HG03280 (cell line): ENCODE data around the gene KIRREL3.

Source experiments
- ATAC-seq: cut with Tn5 transposase; IDR thresholded peaks from one replicate; pipeline ENCODE4 v1.9.1; 2021; ENCODE audit warnings: mild to moderate bottlenecking, moderate library complexity; ENCODE audit not compliant: unreplicated experiment

The KIRREL3 gene

GRCh38 chr11:126878913-126879482 lies 121.6 kb downstream of the KIRREL3 start:
- ATAC-seq, result no peak

DNA sequence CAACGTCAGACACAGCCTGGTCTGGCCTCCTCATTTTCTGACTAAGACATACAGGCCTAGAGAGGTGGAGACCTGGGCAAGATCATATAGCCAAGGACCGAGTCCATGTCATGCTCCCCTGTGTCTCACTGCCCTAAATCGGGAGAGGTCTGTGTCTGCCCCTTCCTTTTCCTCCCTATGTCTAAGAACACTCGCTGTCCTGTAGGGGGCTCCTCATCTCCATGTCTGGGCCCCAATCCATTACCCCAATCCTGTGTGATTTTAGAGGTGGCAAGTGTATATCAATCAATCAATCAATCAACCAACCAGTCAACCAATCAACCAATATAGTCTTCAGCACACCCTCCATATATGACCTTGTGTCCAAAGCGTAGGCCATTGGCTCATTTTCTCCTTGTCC lies 125.7 kb downstream of the KIRREL3 start:
- ATAC-seq, result no peak

GRCh38 chr11:126874276-126874675 lies 126.3 kb downstream of the KIRREL3 start:
- ATAC-seq, result no peak

DNA sequence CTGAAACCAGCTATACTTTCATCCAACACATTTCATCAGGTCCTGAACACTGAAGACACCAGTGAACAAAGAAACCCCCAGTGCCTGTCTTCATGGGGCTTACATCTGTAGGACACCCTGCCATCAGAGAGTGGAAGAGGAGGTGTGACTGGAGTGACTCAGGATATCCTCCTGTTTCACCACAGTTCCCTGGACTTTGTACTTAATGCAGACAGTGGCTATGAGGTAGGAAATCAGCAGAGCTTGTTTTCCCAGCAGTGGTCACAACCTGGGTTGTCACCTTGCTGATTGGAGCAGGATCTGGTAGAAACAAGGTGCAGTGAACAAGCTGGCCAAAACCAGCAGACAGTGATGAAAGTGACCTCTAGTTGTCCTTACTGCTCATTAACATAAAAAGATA lies 128.8 kb downstream of the KIRREL3 start:
- no peak for ATAC-seq

DNA sequence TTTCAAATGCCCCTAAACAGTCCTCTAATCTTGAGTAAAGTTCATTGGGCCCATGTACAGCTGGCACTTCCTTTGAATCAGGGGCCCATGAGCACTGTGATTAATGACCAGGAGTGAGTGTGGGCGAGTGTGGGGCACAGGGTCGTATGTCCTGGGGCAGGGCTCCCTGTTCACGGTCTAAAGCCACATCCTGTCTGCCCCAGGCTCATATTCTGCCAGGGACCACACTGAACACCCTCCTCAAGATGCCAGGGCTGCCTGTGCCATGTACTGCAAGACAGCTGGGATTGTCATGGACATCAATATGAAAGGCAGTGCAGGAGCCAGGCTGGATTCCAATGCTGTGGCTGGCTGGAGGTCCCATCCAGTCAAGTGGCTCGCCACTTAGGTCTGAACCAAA lies 130.5 kb downstream of the KIRREL3 start:
- ATAC-seq, result no peak

- ATAC-seq, result no peak
Measured at GRCh38 chr11:126868741-126869140, 131.8 kb downstream of the KIRREL3 start.

- no peak for ATAC-seq
Measured at GRCh38 chr11:126864934-126865333, 135.6 kb downstream of the KIRREL3 start.

- no peak for ATAC-seq
Measured at GRCh38 chr11:126863294-126863997, 137.1 kb downstream of the KIRREL3 start.

GRCh38 chr11:126862664-126863243 lies 137.8 kb downstream of the KIRREL3 start:
- no peak for ATAC-seq

DNA sequence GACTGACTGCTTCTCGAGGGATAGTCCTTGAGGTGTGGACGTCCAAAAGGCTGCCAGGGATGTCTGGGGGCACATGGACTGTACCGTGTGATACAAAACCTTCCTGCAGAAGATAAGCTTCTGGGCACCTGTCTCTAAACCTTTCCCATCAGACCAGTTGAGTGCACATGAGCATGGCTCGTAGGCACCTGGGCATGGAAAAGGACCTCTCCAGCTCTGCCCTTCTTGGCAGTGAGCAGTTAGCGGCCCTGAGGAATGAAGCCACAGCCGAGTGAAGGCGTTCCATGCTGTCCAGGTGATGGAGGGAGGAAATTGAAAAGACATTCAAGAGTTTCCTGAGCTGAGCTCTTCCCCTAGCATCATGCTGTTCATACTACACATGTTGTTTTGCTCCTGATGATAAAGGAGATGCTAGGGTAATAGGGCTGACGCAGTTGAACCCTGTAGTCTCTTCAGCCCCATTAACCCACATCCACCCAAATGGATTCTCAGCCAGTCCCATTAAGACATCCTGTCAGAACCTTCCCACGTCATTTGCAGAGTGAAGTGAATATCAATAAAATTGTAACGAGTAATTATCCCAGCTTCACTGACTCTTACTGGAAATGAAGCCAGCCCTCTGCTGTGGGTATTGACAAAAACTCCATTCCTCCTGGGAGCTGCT lies 138.6 kb downstream of the KIRREL3 start:
- no peak for ATAC-seq

GRCh38 chr11:126857860-126858808 lies 142.4 kb downstream of the KIRREL3 start:
- ATAC-seq, result no peak

- no peak for ATAC-seq
Measured at GRCh38 chr11:126855536-126855935, 145.0 kb downstream of the KIRREL3 start.

DNA sequence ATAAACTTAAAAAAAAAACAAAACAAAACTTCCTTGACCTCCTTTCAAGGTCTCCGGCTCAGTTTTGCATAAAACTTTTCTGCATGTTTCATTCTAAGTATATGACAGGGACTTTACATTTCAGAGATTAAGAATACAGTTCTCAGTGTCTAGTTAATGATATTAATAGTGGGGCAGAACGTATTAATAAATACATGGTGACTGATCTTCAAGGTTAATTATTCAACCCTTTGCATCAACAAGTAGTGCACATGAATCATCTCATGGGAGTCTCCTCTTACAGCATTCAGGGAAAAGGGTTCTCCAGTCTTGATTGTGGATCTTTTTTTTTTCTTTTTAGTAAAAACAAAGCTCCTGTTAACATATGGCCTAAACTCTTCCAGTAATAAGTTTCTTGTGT lies 146.8 kb downstream of the KIRREL3 start:
- ATAC-seq, result no peak

- no peak for ATAC-seq
Measured at GRCh38 chr11:126844789-126845188, 155.8 kb downstream of the KIRREL3 start.

DNA sequence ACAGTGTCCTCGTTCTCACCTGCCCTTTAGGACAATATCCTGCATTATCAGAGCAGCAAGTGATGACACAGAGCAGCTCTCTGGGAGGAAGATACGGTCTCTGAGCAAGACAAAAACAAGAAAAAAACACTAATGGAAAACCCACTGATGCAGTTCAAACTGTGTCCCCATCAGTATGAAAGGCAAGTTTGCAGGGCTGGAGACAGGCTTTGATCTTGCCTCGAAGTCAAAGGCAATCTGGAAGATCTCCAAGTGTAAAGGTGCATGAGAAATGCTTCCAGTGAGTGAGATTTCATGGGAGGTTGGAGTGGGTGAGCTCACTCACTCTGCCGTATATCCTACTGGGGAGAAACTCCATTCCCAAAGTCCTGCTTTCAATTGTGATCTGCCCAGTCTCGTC lies 157.5 kb downstream of the KIRREL3 start:
- no peak for ATAC-seq

GRCh38 chr11:126841999-126842398 lies 158.6 kb downstream of the KIRREL3 start:
- ATAC-seq, result no peak

GRCh38 chr11:126840975-126841374 lies 159.6 kb downstream of the KIRREL3 start:
- ATAC-seq, result no peak

DNA sequence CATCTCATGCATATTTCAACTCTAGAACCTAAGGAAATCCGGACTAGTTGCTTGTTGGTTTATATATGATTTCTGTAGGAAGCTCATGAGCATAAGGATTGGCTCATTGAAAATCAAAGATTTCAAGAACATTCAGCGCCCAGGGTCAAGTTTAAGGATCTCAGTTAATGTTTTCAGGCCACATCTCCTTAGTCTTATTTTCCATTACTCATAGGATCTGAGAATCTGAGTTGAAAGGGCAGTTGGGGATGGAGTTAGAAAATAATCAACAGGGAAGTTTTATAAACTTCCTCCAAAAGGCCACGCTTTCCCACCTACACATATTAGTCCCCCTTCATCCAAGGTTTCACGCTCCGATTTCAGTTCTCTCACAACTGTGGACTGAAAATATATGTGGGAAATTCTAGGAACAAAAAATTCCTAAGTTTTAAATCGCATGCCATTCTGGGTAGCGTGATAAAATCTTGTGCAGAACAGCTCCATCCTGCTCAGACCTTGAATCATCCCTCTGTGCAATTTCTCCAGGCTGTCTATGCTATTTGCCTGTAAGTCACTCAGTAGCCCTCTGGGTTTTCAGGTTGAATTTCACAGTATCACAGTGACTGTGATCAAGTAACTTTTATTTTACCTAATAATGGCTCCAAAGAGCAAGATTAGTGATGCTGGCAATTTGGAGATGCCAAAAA lies 160.2 kb downstream of the KIRREL3 start:
- no peak for ATAC-seq

GRCh38 chr11:126839496-126839895 lies 161.1 kb downstream of the KIRREL3 start:
- ATAC-seq, result no peak

DNA sequence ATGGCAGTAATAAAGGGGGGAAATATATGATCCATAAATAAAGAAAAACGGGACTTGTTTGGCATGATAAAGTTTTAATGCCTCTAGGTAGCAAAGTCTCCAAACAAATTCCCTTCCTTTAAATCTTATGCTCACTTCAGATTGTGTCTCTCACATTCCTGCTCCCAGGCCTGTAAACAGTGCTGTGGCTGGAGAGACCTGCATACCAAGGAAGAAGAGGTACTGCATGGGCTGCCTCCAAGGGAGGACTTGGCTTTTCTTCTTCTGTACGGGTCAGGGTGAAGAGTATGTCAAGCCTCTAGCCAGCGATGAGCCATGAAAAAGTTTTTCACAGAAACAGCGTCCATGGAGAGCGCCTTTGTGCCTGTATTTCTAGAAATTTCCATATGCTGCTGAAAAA lies 161.8 kb downstream of the KIRREL3 start:
- no peak for ATAC-seq
